ENCODE measurements around the gene PI4KA. TPM values are rescaled to one million over a fixed set of nuclear protein-coding genes. Genes with fewer than 3 reads are reported as not detected.

The PI4KA gene
- total and polyA plus RNA-seq, 4 donors, result 35.4 to 107 (median 50.3) TPM

- ATAC-seq (ENCODE audit: insufficient read depth, low FRiP score) (no peak), DNase-seq (no peak)
- H3K9me3 ChIP-seq (ENCODE audit: control insufficient read depth in 4 of 4, insufficient read depth in 3 of 4, low read length in 3 of 4), result no peaks in the 10 kb centered on the region
- no peak overlapping the region for H3K4me3 ChIP-seq
- H3K4me1 ChIP-seq (ENCODE audit: control insufficient read depth in 5 of 5, insufficient read depth in 5 of 5, low read length in 5 of 5), result no peaks in the 10 kb centered on the region
- H3K36me3 ChIP-seq (ENCODE audit: control insufficient read depth in 4 of 4, insufficient read depth in 4 of 4, low read length in 4 of 4), result peaks cover 4 to 13% (median 10%) of the 10 kb centered on the region in 4 donors
- 88 to 89% methylated on average over 6 of the region's 6 CpGs for WGBS, 2 donors
- no peak overlapping the region for H3K9ac ChIP-seq (ENCODE audit: insufficient read depth in 1 of 2, low read length in 2 of 2)
- TF ChIP-seq CTCF (IDR thresholded peaks at IDR 0.05; ENCODE audit: control extremely low read depth, extremely low read depth), result no peak
- H3K27me3 ChIP-seq (ENCODE audit: control insufficient read depth in 3 of 3, insufficient read depth in 3 of 3, low read length in 2 of 3), result no peaks in the 10 kb centered on the region
- H3K27ac ChIP-seq (ENCODE audit: low read depth in 1 of 2, low read length in 1 of 2), result no peak overlapping the region
These were observed 30.6 kb upstream of the PI4KA start for GRCh38 chr22:20889025-20889704.

- Histone ChIP-seq H3K27me3 (ENCODE audit: control insufficient read depth in 3 of 3, insufficient read depth in 3 of 3, low read length in 2 of 3) (no peaks in the 10 kb centered on the region), H3K4me3 (no peak overlapping the region), H3K9me3 (ENCODE audit: control insufficient read depth in 4 of 4, insufficient read depth in 3 of 4, low read length in 3 of 4) (no peaks in the 10 kb centered on the region), H3K4me1 (ENCODE audit: control insufficient read depth in 5 of 5, insufficient read depth in 5 of 5, low read length in 5 of 5) (no peaks in the 10 kb centered on the region), H3K27ac (ENCODE audit: low read depth in 1 of 2, low read length in 1 of 2) (no peak overlapping the region), H3K36me3 (ENCODE audit: control insufficient read depth in 4 of 4, insufficient read depth in 4 of 4, low read length in 4 of 4) (peaks cover 8 to 24% (median 14%) of the 10 kb centered on the region in 4 donors), H3K9ac (ENCODE audit: insufficient read depth in 1 of 2, low read length in 2 of 2) (no peak overlapping the region)
- no peak for TF ChIP-seq CTCF (IDR thresholded peaks at IDR 0.05; ENCODE audit: control extremely low read depth, extremely low read depth)
- DNase-seq (no peak), ATAC-seq (ENCODE audit: insufficient read depth, low FRiP score) (no peak)
- 87 to 88% methylated on average over 5 of the region's 5 CpGs for WGBS, 2 donors
These were observed 28.8 kb upstream of the PI4KA start for GRCh38 chr22:20887375-20887774.

GRCh38 chr22:20885557-20886323 is 27.1 kb upstream of the PI4KA start:
- Histone ChIP-seq H3K27ac (ENCODE audit: low read depth in 1 of 2, low read length in 1 of 2) (peak overlapping the region in 1 of 2 donors; percentile 76), H3K4me3 (no peak overlapping the region), H3K36me3 (ENCODE audit: control insufficient read depth in 4 of 4, insufficient read depth in 4 of 4, low read length in 4 of 4) (peaks cover 8 to 36% (median 18%) of the 10 kb centered on the region in 4 donors), H3K9ac (ENCODE audit: insufficient read depth in 1 of 2, low read length in 2 of 2) (no peak overlapping the region), H3K4me1 (ENCODE audit: control insufficient read depth in 5 of 5, insufficient read depth in 5 of 5, low read length in 5 of 5) (no peaks in the 10 kb centered on the region), H3K9me3 (ENCODE audit: control insufficient read depth in 4 of 4, insufficient read depth in 3 of 4, low read length in 3 of 4) (no peaks in the 10 kb centered on the region), H3K27me3 (ENCODE audit: control insufficient read depth in 3 of 3, insufficient read depth in 3 of 3, low read length in 2 of 3) (no peaks in the 10 kb centered on the region)
- ATAC-seq (ENCODE audit: insufficient read depth, low FRiP score), result peak; percentile 99
- peak; percentile 85 for TF ChIP-seq CTCF (IDR thresholded peaks at IDR 0.05; ENCODE audit: control extremely low read depth, extremely low read depth)
- DNase-seq, result peak; percentile 64 to 74 (median 71)
- WGBS, 2 donors, result 19 to 20% methylated on average over 9 to 10 of the region's 10 CpGs

Data from lung (tissue), 12 donors.